ENCODE data around the gene MARS1. TPM values are rescaled to one million over a fixed set of nuclear protein-coding genes. Genes with fewer than 3 reads are reported as not detected.
"Not testable (repeated sequence)": the region's sequence is repeated elsewhere in the genome, so short reads cannot be mapped to it uniquely, and the experiment has no call there.

Gene MARS1
- total and polyA plus RNA-seq, 2 donors (not counting 1 experiment from before 2014, with no cell fraction given) = 89.9 to 352 TPM

DNA sequence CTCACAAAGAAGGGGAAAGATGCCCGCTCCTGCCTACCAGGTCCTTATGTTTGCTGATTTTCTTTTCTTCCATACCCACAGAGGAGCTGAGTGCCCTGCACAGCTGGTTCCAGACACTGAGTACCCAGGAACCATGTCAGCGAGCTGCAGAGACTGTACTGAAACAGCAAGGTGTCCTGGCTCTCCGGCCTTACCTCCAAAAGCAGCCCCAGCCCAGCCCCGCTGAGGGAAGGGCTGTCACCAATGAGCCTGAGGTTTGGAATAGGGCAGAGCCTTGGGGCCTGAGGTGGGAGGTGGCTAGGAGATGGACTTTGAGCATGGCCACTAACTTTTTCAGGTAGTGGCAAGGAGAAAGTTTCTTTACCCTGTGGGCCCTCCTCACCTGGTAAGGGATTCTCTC lies 2.3 kb downstream of the MARS1 start:
- no peaks in the 10 kb centered on the region for H4K20me1 ChIP-seq (ENCODE audit: control insufficient read depth, extremely low read depth, insufficient read depth, low read length)
- H3K27ac ChIP-seq (ENCODE audit: insufficient read depth, low read length) = no peak overlapping the region
- H3K4me2 ChIP-seq (ENCODE audit: extremely low read depth, insufficient read depth, low read length) = no peak overlapping the region
- peaks cover 11% of the 10 kb centered on the region for H3K4me1 ChIP-seq (ENCODE audit: control insufficient read depth, extremely low read depth, insufficient read depth, low read length)
- peaks cover 21% of the 10 kb centered on the region for H3K79me2 ChIP-seq (ENCODE audit: control insufficient read depth, insufficient read depth, low read length)
- no peak for TF ChIP-seq EZH2 (IDR thresholded peaks at IDR 0.05; ENCODE audit: low read length, missing control alignments)
- TF ChIP-seq, protein P1, sequence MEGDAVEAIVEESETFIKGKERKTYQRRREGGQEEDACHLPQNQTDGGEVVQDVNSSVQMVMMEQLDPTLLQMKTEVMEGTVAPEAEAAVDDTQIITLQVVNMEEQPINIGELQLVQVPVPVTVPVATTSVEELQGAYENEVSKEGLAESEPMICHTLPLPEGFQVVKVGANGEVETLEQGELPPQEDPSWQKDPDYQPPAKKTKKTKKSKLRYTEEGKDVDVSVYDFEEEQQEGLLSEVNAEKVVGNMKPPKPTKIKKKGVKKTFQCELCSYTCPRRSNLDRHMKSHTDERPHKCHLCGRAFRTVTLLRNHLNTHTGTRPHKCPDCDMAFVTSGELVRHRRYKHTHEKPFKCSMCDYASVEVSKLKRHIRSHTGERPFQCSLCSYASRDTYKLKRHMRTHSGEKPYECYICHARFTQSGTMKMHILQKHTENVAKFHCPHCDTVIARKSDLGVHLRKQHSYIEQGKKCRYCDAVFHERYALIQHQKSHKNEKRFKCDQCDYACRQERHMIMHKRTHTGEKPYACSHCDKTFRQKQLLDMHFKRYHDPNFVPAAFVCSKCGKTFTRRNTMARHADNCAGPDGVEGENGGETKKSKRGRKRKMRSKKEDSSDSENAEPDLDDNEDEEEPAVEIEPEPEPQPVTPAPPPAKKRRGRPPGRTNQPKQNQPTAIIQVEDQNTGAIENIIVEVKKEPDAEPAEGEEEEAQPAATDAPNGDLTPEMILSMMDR (conservative IDR thresholded peaks at IDR 0.05 in 1 of 2, IDR thresholded peaks at IDR 0.05 in 1 of 2; ENCODE audit: low read depth in 1 of 2, low read length in 2 of 2) = no peak
- DNase-seq (ENCODE audit: low read depth in 2 of 2) = no peak
- H2AFZ ChIP-seq (ENCODE audit: low read length) = no peak overlapping the region
- H3K36me3 ChIP-seq (ENCODE audit: control insufficient read depth, insufficient read depth, low read length) = peaks cover 19% of the 10 kb centered on the region
- no peak overlapping the region for H3K4me3 ChIP-seq (replicated peaks in 1 of 4; ENCODE audit: control extremely low read depth in 1 of 4, insufficient read depth in 1 of 4, low read depth in 3 of 4, low read length in 4 of 4)
- no peaks in the 10 kb centered on the region for H3K27me3 ChIP-seq (ENCODE audit: control insufficient read depth, insufficient read depth, low read length)
- H3K9me3 ChIP-seq (ENCODE audit: control insufficient read depth, insufficient read depth, low read depth, low read length) = no peaks in the 10 kb centered on the region
- no peak overlapping the region for H3K9ac ChIP-seq (ENCODE audit: insufficient read depth, low read length)

DNA sequence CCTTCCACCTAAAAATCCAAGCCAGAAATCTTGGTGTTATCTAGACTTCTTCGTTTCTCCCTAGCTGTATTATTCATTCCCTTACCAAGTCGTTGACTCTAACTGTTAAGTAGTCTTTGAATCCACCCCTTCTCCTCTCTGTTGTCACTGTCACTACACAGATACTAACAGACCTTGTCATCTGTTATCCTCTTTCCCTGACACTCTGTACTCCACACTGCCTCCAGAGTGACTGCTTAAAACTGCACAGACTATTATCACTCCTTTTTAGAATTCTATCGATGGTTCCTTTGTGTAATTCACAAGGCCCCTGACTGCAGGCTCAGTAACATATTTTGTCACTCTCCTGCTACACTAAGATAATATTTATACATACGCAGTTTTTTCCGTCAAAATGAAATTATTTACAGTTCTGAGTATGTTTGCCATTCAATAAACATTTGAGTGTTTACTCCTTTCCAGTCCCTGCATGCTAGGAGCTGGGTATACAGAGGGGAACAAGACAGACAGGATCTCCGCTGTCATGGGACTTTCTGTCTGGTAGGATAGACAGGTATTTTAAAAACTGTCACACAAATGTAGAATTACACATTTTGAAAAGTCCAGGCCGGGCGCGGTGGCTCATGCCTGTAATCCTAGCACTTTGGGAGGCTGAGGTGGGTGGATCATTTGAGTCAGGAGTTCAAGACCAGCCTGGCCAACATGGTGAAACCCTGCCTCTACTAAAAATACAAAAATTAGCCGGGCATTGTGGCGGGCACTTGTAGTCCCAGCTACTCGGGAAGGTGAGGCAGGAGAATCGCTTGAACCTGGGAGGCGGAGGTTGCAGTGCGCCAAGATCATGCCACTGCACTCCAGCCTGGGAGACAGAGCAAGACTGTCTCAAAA lies 3.8 kb downstream of the MARS1 start:
- no peak for TF ChIP-seq EZH2 (IDR thresholded peaks at IDR 0.05; ENCODE audit: low read length, missing control alignments)
- TF ChIP-seq, protein P1 (conservative IDR thresholded peaks at IDR 0.05 in 1 of 2, IDR thresholded peaks at IDR 0.05 in 1 of 2; ENCODE audit: low read depth in 1 of 2, low read length in 2 of 2) = peak in 1 of 2 donors; percentile 19
- no peaks in the 10 kb centered on the region for H4K20me1 ChIP-seq (ENCODE audit: control insufficient read depth, extremely low read depth, insufficient read depth, low read length)

DNA sequence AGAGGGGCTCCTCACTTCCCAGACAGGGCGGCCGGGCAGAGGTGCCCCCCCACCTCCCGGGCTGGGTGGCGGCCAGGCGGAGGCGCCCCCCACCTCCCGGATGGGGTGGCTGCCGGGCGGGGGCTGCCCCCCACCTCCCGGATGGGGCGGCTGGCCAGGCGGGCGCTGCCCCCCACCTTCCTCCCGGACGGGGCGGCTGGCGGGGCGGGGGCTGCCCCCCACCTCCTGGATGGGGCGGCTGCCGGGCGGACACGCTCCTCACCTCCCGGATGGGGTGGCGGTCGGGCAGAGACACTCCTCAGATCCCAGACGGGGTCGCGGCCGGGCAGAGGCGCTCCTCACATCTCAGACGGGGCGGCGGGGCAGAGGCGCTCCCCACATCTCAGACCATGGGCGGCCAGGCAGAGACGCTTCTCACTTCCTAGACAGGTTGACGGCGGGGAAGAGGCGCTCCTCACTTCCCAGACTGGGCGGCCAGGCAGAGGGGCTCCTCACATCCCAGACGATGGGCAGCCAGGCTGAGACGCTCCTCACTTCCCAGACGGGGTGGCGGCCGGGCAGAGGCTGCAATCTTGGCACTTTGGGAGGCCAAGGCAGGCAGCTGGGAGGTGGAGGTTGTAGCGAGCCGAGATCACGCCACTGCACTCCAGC lies 7.3 kb downstream of the MARS1 start:
- H3K4me3 ChIP-seq (replicated peaks in 1 of 4; ENCODE audit: control extremely low read depth in 1 of 4, insufficient read depth in 1 of 4, low read depth in 3 of 4, low read length in 4 of 4); H3K79me2 ChIP-seq (ENCODE audit: control insufficient read depth, insufficient read depth, low read length); H3K4me1 ChIP-seq (ENCODE audit: control insufficient read depth, extremely low read depth, insufficient read depth, low read length); H3K4me2 ChIP-seq (ENCODE audit: extremely low read depth, insufficient read depth, low read length); DNase-seq (ENCODE audit: low read depth in 2 of 2); H4K20me1 ChIP-seq (ENCODE audit: control insufficient read depth, extremely low read depth, insufficient read depth, low read length); H3K27me3 ChIP-seq (ENCODE audit: control insufficient read depth, insufficient read depth, low read length); H2AFZ ChIP-seq (ENCODE audit: low read length); H3K9me3 ChIP-seq (ENCODE audit: control insufficient read depth, insufficient read depth, low read depth, low read length); H3K27ac ChIP-seq (ENCODE audit: insufficient read depth, low read length); H3K9ac ChIP-seq (ENCODE audit: insufficient read depth, low read length): not testable (repeated sequence)
- peaks cover 22% of the 10 kb centered on the region for H3K36me3 ChIP-seq (ENCODE audit: control insufficient read depth, insufficient read depth, low read length)

More for the DNA sequence above, 3.8 kb downstream of the MARS1 start:
- no peak overlapping the region for H3K9ac ChIP-seq (ENCODE audit: insufficient read depth, low read length)
- no peak overlapping the region for H3K4me2 ChIP-seq (ENCODE audit: extremely low read depth, insufficient read depth, low read length)
- no peak overlapping the region for H2AFZ ChIP-seq (ENCODE audit: low read length)
- H3K27ac ChIP-seq (ENCODE audit: insufficient read depth, low read length) = no peak overlapping the region
- H3K4me3 ChIP-seq (replicated peaks in 1 of 4; ENCODE audit: control extremely low read depth in 1 of 4, insufficient read depth in 1 of 4, low read depth in 3 of 4, low read length in 4 of 4) = no peak overlapping the region
- no peaks in the 10 kb centered on the region for H3K27me3 ChIP-seq (ENCODE audit: control insufficient read depth, insufficient read depth, low read length)
- H3K9me3 ChIP-seq (ENCODE audit: control insufficient read depth, insufficient read depth, low read depth, low read length) = no peaks in the 10 kb centered on the region
- no peak for DNase-seq (ENCODE audit: low read depth in 2 of 2)
- peaks cover 21% of the 10 kb centered on the region for H3K79me2 ChIP-seq (ENCODE audit: control insufficient read depth, insufficient read depth, low read length)
- H3K4me1 ChIP-seq (ENCODE audit: control insufficient read depth, extremely low read depth, insufficient read depth, low read length) = peaks cover 11% of the 10 kb centered on the region
- peaks cover 19% of the 10 kb centered on the region for H3K36me3 ChIP-seq (ENCODE audit: control insufficient read depth, insufficient read depth, low read length)
